HL-60 (cell line): ENCODE results near the gene PTPRD.

Source experiments
- DNase-seq, 2 experiments: peaks; one replicate each; pipeline ENCODE4 v3.0.0-alpha.2; 2010 to 2020; ENCODE audit warnings: low read depth in 1 of 2, low spot score in 1 of 2
- H3K27ac ChIP-seq: fragments of 250-450 bp; sonication (Bioruptor Pico); replicated peaks from 2 replicates; pipeline ENCODE4 v1.5.1; 2020; ENCODE audit warnings: mild to moderate bottlenecking, moderate library complexity
- H3K27me3 ChIP-seq: fragments of 250-450 bp; sonication (Bioruptor Pico); 2 replicates; pipeline ENCODE4 v1.5.1; 2021; ENCODE audit warnings: mild to moderate bottlenecking, moderate library complexity; ENCODE audit not compliant: insufficient read depth, poor library complexity, severe bottlenecking
- H3K4me3 ChIP-seq: replicated peaks from 2 replicates; pipeline ENCODE4 v1.5.1; 2011; ENCODE audit warnings: mild to moderate bottlenecking, control low read depth, low read length; ENCODE audit not compliant: insufficient read depth
- CTCF ChIP-seq: IDR thresholded peaks from one replicate; pipeline ENCODE4 v1.5.1; 2011; ENCODE audit warnings: low read length, control low read depth, inconsistent platforms; ENCODE audit not compliant: insufficient read depth
- GABPA ChIP-seq: IDR thresholded peaks from 2 replicates; pipeline ENCODE4 v1.6.1; 2012; ENCODE audit warnings: low read depth
- POLR2AphosphoS5 ChIP-seq: IDR thresholded peaks from 2 replicates; pipeline ENCODE4 v1.6.1; 2012; ENCODE audit warnings: low read depth
- SPI1 ChIP-seq: IDR thresholded peaks from 2 replicates; pipeline ENCODE4 v1.6.1; 2012; ENCODE audit warnings: low read depth, mild to moderate bottlenecking, borderline replicate concordance
- TF ChIP-seq, protein P1 (sequence below): IDR thresholded peaks from 2 replicates; pipeline ENCODE4 v1.6.1; 2012; ENCODE audit warnings: low read depth; ENCODE audit not compliant: insufficient replicate concordance

PTPRD gene

GRCh38 chr9:8474937-8475336, 2137.9 kb downstream of the PTPRD start:
- TF ChIP-seq CTCF = no peak
- TF ChIP-seq, protein P1, sequence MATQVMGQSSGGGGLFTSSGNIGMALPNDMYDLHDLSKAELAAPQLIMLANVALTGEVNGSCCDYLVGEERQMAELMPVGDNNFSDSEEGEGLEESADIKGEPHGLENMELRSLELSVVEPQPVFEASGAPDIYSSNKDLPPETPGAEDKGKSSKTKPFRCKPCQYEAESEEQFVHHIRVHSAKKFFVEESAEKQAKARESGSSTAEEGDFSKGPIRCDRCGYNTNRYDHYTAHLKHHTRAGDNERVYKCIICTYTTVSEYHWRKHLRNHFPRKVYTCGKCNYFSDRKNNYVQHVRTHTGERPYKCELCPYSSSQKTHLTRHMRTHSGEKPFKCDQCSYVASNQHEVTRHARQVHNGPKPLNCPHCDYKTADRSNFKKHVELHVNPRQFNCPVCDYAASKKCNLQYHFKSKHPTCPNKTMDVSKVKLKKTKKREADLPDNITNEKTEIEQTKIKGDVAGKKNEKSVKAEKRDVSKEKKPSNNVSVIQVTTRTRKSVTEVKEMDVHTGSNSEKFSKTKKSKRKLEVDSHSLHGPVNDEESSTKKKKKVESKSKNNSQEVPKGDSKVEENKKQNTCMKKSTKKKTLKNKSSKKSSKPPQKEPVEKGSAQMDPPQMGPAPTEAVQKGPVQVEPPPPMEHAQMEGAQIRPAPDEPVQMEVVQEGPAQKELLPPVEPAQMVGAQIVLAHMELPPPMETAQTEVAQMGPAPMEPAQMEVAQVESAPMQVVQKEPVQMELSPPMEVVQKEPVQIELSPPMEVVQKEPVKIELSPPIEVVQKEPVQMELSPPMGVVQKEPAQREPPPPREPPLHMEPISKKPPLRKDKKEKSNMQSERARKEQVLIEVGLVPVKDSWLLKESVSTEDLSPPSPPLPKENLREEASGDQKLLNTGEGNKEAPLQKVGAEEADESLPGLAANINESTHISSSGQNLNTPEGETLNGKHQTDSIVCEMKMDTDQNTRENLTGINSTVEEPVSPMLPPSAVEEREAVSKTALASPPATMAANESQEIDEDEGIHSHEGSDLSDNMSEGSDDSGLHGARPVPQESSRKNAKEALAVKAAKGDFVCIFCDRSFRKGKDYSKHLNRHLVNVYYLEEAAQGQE = no peak
- no peak for TF ChIP-seq POLR2AphosphoS5
- no peak for TF ChIP-seq GABPA
- TF ChIP-seq SPI1 = no peak
- no peak for DNase-seq
- H3K27me3 ChIP-seq = no peaks in the 10 kb centered on the region
- H3K27ac ChIP-seq = no peak overlapping the region
- H3K4me3 ChIP-seq = no peak overlapping the region

GRCh38 chr9:8473244-8474020, 2139.4 kb downstream of the PTPRD start:
- no peak for DNase-seq
- Histone ChIP-seq H3K4me3 (no peak overlapping the region), H3K27me3 (no peaks in the 10 kb centered on the region), H3K27ac (no peak overlapping the region)
- TF ChIP-seq, protein P1 = no peak
- TF ChIP-seq CTCF (no peak), SPI1 (no peak), POLR2AphosphoS5 (no peak), GABPA (no peak)

DNA sequence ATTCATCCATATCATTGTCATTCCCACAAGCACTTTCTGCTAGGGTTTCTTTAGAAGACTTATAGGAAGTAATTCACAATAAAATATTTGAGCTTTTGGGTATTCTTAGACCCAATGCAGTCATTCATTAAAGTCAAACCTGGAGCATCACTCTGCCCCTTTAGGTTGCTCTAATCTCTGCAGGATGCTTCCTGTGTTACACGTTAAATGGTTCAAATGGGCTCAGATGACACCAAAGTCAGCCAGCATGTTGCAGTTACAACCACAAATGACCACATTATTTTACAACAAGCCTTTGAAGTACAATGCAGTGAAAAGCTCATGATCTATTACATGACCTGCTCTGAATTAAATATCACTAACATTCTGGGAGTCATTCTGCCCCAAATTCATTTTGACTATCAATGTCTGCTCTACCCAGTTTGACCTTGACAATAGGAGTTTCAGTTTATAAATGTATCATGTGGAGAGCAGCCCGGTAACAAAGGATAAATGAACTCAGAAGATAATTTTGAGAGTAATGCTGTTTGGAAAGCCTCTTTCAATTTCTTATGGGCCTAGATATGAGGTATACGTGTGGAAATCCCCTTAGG, 2144.7 kb downstream of the PTPRD start:
- Histone ChIP-seq H3K27ac (no peak overlapping the region), H3K4me3 (no peak overlapping the region), H3K27me3 (no peaks in the 10 kb centered on the region)
- TF ChIP-seq CTCF = no peak
- DNase-seq = no peak
